GM19372 (cell line): ENCODE results near the gene PRG3.
A peak's percentile ranks its signal among the peaks of the same experiment; 100 is the strongest.
"Not testable (repeated sequence)": the region's sequence is repeated elsewhere in the genome, so short reads cannot be mapped to it uniquely, and the experiment has no call there.

ENCODE experiments used
- ATAC-seq: cut with Tn5 transposase; IDR thresholded peaks from one replicate; pipeline ENCODE4 v1.9.1; 2021; ENCODE audit warnings: mild to moderate bottlenecking, low read depth, moderate library complexity; ENCODE audit not compliant: unreplicated experiment

The PRG3 gene

DNA sequence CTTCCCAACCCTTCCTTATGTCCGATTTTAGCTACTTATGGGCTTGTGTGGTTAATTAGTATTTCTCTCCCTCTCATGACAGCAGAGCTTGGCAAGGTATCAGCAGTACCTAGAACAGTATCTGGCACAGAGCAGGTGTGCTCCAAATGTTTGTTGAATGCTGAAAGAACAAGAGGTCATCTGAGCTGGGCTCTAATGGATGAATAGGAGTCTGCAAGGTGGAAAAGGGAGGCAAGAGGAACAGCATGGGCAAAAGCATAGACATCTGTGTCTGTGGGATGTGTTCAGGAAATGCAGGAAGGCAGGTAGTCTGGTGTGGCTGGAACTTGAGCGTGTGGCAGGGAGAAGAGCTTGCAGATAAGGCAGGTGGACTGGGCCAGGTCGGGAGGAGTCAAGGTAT, 19.0 kb downstream of the PRG3 start:
- no peak for ATAC-seq

DNA sequence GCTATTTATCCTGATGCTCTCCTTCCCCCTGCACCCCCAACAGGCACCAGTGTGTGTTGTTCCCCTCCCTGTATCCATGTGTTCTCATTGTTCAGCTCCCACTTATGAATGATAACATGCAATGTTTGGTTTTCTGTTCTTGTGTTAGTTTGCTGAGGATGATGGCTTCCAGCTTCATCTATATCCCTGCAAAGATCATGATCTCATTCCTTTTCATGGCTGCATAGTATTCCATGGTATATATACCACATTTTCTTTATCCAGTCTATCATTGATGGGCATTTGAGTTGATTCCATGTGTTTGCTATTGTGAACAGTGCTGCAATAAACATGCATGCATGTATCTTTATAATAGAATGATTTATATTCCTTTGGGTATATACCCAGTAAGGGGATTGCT, 19.5 kb downstream of the PRG3 start:
- not testable (repeated sequence) for ATAC-seq

GRCh38 chr11:57360991-57361390, 20.0 kb downstream of the PRG3 start:
- ATAC-seq: no peak

GRCh38 chr11:57359896-57360690, 20.9 kb downstream of the PRG3 start:
- ATAC-seq: no peak

DNA sequence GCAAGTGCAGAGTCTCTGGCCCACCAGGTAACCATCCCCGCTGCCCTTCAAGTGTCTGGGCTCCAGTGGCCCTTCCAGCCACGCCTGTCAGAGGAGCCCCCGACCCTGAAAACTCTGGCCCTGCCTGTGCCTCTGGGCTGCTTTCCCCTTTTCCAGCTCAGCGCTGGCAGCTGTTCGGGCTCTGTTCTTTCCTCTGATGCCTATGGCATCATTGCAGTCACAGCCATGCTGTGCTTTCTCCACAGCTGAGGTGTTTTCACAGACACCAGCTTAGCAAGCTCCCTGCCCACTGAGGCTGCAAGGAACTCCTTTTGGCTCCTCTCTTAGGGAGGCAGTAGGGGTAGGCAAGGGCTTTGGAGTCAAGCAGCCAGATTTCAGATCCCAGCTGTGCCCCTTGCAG, 21.6 kb downstream of the PRG3 start:
- ATAC-seq: no peak

DNA sequence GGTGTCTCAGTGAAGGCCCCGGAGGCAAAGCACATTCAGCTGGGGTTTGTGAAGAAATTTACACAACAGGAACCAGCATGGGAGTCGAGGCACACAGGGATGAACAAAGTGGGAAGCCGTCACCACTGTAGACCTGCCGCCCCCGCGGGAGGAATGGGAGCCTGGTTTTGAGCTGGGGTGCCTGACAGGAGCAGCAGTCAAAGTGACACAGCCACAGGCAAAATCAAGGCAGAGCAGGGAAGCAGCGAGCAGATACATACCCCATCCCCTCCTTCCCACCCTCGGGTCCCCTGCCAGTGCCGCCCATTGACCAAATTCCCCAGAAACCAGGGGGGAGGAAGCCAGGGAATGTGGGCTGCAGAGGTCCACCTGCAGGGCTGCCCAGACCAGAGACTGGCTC, 22.0 kb downstream of the PRG3 start:
- no peak for ATAC-seq

GRCh38 chr11:57358543-57358961, 22.4 kb downstream of the PRG3 start:
- no peak for ATAC-seq

DNA sequence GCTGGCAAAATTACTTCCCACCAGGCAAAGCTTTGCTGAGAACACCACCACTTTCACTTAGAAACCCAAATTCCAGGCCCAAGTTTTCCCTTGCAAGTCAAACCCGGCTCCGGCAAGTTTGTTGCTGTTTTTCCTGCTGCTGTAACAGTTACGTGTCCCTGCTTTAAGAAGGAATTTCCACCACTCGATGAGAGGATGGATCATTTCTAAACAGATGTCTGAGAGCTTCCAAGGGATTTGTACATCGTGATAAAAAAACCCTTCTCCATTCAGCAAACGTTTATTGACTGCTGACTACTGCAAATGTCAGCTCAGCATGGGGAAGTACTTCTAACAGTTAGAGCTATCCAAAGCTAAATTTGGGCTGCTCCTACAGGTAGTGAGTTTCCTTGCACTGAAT, 23.1 kb downstream of the PRG3 start:
- no peak for ATAC-seq

DNA sequence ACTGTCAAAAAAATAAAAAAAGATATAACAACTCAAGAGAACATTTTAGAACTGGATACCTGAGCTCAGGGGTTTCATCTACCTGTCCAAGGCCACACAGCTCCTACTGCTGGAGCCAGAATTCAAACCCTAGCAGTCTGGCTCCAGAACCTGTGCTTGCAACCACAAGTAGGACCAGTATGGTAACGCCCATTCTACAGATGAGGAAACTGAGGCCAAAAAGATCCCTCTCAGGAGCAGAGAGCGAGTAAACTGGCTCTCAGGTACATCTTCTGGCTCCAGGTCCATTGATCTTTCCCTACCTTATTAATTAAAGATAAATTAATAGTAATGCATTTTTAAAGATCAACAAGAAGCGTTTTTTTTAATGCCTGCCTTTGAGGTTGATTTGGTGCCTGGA, 23.6 kb downstream of the PRG3 start:
- no peak for ATAC-seq

- no peak for ATAC-seq
Observed at GRCh38 chr11:57356268-57356667, 24.7 kb downstream of the PRG3 start.

GRCh38 chr11:57354699-57355098, 26.3 kb downstream of the PRG3 start:
- ATAC-seq: no peak

GRCh38 chr11:57353852-57354251, 27.1 kb downstream of the PRG3 start:
- no peak for ATAC-seq

GRCh38 chr11:57353446-57353845, 27.5 kb downstream of the PRG3 start:
- no peak for ATAC-seq

GRCh38 chr11:57353036-57353435, 27.9 kb downstream of the PRG3 start:
- no peak for ATAC-seq

- ATAC-seq: no peak
Observed at GRCh38 chr11:57349491-57350274, 31.3 kb downstream of the PRG3 start.

DNA sequence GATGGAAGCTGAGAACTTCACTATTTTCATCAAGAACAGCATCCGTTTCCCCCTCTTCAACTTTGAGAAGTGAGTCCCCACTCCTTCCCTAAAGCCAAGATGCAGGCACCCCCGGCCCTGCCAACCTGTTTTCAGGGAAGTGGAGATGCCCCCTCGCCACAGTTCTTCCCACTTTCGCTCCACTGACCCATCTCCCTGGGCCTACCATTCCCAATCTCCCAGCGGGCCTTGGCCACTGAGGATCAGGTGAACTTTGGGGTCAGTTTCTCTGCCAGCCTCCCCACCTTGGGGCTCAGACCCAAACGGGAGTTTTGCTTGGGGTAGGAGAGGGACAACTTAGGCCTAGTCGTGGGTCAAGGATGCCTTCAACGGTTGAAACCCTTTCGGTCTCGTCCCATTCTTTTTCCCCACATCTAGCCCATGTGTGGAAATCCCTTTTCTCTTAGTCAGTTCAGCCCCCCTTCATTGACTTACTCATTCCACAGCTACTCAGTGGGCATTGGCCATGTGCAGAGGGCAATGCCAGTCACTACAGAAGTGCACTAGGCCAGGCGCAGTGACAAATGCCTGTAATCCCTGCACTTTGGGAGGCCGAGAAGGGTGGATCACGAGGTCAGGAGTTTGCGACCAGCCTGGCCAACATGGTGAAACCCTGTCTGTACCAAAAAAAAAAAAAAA, 32.2 kb downstream of the PRG3 start:
- no peak for ATAC-seq

- ATAC-seq: no peak
Observed at GRCh38 chr11:57348052-57348451, 32.9 kb downstream of the PRG3 start.

- ATAC-seq: no peak
Observed at GRCh38 chr11:57347336-57347735, 33.6 kb downstream of the PRG3 start.

DNA sequence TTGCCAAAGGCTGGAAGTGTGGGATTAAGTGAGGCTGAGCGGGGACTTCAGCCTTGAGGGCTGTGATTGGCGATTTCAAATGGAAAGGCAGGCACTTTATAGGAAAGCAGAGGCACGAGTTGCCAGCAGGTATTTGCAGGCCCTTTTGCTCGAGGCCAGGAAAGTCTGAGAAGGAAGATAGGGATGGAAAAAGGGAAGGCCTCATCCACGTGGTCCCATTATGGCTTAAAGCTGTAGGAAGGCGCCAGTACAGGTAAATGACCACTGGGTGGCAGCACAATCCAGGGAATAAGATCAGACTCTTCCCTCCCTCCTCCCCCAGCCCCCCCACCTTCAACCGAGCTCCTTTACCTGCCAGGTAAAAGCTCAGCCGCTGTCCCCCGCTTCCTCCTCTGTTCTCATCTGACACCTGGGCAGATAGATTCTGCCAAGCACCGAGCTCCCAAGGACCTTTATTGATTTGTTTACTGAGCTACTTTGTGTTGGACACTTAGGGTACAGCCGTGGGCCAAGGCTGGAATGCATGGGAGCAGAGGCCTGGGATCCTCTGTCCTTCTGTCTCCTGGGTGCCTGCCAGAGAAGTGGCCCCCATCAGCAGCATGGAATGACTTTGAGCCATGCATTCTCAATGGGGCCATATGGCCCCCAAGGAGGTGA, 35.3 kb downstream of the PRG3 start:
- peak; percentile 68 for ATAC-seq

DNA sequence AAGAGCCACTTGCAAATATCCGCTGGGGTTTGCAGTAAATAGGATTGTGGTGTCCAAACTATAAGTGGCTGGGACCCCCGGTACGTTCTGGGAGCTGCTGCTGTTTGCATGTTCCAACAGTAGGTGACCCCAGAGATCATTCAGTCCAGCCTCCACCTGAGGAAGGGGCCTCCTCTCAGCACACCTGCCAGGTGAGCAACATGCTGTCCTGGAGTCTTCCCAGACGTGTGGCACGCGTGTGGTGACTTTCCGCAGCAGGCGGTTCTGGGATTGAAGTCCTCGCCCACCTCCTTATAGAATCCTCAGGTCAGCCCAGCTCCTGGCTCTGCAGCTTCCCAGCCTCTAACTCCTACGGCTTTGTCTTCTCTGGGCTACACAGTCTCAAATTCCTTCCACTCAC, 36.1 kb downstream of the PRG3 start:
- ATAC-seq: no peak

GRCh38 chr11:57343825-57344224, 37.1 kb downstream of the PRG3 start:
- ATAC-seq: no peak
